Activated naive CD4-positive, alpha-beta T cell treated with anti-CD3 and anti-CD28 coated beads, Interleukin-2, amount 50 U/mL, for 72 hours (primary cell): ENCODE results near the gene DYNC1I1. TPM values are rescaled to one million over a fixed set of nuclear protein-coding genes. Genes with fewer than 3 reads are reported as not detected.
"Not testable (repeated sequence)": the region's sequence is repeated elsewhere in the genome, so short reads cannot be mapped to it uniquely, and the experiment has no call there.

Experiments used
- ATAC-seq, 2 donors: fragments of 150-1000 bp; cut with Tn5 transposase; 2 replicates each; pipeline ENCODE4 v1.10.0; 2021; ENCODE audit warnings: mild to moderate bottlenecking in 2 of 2, moderate library complexity in 2 of 2
- DNase-seq, 2 donors: peaks; one replicate each; pipeline ENCODE4 v3.0.0; 2021 to 2022; ENCODE audit warnings: low spot score in 2 of 2
- H3K27ac Mint-ChIP-seq, 2 donors: one replicate each; pipeline ENCODE4 v1.8.0; 2022; ENCODE audit warnings: mild to moderate bottlenecking in 2 of 2, mixed read lengths in 2 of 2
- H3K36me3 Mint-ChIP-seq, 2 donors: one replicate each; pipeline ENCODE4 v1.8.0; 2022; ENCODE audit warnings: mixed read lengths in 2 of 2
- H3K9me3 Mint-ChIP-seq, 2 donors: one replicate each; pipeline ENCODE4 v1.8.0; 2022; ENCODE audit warnings: mixed read lengths in 2 of 2
- total RNA-seq, 2 donors: library from RNA; stranded (reverse); gene quantifications; one replicate each; pipeline ENCODE4 v1.2.3, GENCODE V29; 2022

Gene DYNC1I1
- total RNA-seq, 2 donors from 2014 or later = not detected

- Mint-ChIP-seq H3K9me3 (no peaks in the 10 kb centered on the region), H3K36me3 (no peaks in the 10 kb centered on the region), H3K27ac (no peak overlapping the region)
- ATAC-seq (peak; percentile 39 to 54), DNase-seq (peak; percentile 56 to 75)
These were observed 144.4 kb downstream of the DYNC1I1 start for GRCh38 chr7:95916573-95917297.

DNA sequence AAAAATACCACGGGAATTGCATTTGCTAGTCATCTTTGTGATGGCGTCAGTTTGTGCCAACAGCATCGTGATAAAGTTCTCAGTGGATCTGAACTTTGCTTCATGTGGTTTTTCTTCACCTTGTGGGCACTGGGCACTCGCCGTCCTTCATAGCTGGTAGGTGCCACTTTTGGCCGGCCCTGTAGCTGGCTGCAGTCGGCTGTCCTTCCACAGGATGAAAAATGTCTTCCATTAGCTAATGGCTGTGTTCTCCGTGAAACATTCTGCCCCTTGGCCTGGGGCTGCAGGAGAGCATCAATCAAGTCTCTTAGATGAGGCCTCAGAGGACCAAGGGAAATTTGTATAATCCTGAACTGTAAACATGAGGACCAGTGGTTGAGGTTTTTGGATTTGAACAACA, 145.3 kb downstream of the DYNC1I1 start:
- H3K36me3 Mint-ChIP-seq = no peaks in the 10 kb centered on the region
- H3K9me3 Mint-ChIP-seq = no peaks in the 10 kb centered on the region
- no peak overlapping the region for H3K27ac Mint-ChIP-seq
- no peak for ATAC-seq
- DNase-seq = no peak

DNA sequence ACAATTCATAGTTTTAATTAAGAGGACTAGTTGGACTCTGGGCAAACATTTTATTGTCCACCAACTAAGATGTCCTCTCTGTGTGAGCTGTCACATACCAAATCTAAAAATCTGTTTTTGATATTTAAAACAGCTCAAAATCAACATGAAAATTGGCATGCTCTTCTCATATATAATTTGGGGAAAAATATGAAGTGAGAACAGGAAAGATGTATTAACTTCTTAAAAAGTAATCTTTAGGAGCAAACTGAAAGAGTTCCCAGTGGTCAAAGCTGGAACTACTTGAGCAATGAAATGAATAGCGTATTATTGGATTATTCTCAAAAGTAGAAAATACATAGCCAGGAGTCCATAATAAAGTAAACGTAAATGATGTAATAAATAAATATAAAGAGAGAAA, 147.2 kb downstream of the DYNC1I1 start:
- Mint-ChIP-seq H3K27ac (no peak overlapping the region), H3K36me3 (no peaks in the 10 kb centered on the region), H3K9me3 (no peaks in the 10 kb centered on the region)
- no peak for DNase-seq
- no peak for ATAC-seq

GRCh38 chr7:95921543-95921942, 149.2 kb downstream of the DYNC1I1 start:
- H3K36me3 Mint-ChIP-seq = no peaks in the 10 kb centered on the region
- DNase-seq = no peak
- no peaks in the 10 kb centered on the region for H3K9me3 Mint-ChIP-seq
- H3K27ac Mint-ChIP-seq = no peak overlapping the region
- peak in 1 of 2 donors; percentile 88 for ATAC-seq

DNA sequence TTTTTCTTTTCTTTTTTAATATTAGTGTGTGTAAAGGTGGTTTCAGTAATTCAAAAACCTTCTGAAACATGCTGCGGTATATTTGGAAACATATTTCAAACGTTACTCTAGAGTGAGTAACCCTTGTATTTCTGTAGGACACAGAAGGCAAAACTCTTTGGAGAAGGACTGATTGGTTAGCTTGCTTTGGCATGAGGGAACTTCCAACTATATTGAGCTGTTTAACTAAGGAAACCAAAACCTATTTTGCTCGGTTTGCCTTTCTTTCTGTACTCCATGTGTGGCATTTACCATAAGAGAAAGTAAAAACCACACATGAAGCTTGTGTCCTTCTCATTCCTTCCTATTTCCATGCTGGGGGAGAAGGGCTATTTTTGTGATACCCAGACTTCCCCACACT, 149.8 kb downstream of the DYNC1I1 start:
- H3K36me3 Mint-ChIP-seq = no peaks in the 10 kb centered on the region
- no peak for ATAC-seq
- no peak for DNase-seq
- no peaks in the 10 kb centered on the region for H3K9me3 Mint-ChIP-seq
- no peak overlapping the region for H3K27ac Mint-ChIP-seq

DNA sequence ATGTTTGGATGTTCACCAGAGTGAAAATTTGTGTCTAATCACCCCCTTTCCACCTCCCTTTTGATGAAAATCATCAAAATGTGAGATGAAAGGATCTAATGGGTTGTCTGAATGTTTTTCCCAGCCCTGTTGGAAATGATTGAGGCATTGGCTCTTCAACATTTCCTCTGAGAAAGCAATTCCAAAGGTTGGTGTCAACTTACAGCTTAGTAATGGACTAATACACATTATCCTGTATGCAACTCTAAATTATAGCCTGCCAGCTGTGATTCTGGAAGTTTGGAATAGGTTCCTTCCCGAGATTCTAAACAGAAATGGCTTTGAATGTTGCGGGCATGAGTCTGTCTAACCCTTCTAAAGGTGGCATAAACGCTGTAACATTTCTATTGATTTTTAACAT, 152.9 kb downstream of the DYNC1I1 start:
- DNase-seq (no peak), ATAC-seq (no peak)
- no peaks in the 10 kb centered on the region for H3K9me3 Mint-ChIP-seq
- H3K36me3 Mint-ChIP-seq = no peaks in the 10 kb centered on the region
- no peak overlapping the region for H3K27ac Mint-ChIP-seq

DNA sequence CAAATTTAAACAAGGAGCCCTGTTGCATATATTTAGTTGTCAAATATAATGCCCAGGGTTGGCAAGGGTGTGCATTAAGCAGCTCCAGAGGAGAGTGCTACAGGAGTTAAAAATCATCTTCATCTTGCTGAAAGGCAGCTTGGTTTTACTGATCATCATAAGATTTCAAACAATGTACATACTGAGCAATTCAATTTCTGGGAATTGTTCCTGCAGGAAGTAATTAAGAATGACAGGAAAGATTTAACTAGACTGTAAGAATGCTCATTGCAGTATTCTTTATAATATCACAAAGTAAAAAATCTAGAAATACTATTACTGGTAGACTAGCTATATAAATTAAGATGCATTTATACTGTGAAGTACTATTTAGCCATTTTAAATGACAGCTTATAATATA, 153.6 kb downstream of the DYNC1I1 start:
- DNase-seq (no peak), ATAC-seq (no peak)
- H3K9me3 Mint-ChIP-seq = no peaks in the 10 kb centered on the region
- no peaks in the 10 kb centered on the region for H3K36me3 Mint-ChIP-seq
- H3K27ac Mint-ChIP-seq = no peak overlapping the region

DNA sequence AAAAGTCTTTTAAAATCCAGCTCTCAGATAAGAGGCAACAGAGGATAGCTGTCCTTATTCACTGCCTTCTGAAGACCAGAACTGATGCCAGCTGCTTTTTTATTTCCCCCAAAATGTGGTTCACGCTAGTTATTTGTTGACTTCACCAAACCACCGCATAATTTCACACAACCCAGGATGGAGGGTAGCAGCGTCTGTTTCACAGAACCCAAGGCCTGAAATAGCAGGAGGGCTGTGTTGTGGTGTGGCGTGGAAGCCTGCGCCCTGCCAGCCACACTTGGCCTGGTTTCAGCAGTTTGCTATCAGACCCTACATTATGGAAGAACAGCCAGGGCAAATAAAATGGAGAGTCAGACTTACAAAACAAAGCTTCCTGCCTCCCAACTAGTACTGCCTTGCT, 155.4 kb downstream of the DYNC1I1 start:
- no peak for DNase-seq
- Mint-ChIP-seq H3K27ac (no peak overlapping the region), H3K9me3 (no peaks in the 10 kb centered on the region), H3K36me3 (no peaks in the 10 kb centered on the region)
- ATAC-seq = no peak

DNA sequence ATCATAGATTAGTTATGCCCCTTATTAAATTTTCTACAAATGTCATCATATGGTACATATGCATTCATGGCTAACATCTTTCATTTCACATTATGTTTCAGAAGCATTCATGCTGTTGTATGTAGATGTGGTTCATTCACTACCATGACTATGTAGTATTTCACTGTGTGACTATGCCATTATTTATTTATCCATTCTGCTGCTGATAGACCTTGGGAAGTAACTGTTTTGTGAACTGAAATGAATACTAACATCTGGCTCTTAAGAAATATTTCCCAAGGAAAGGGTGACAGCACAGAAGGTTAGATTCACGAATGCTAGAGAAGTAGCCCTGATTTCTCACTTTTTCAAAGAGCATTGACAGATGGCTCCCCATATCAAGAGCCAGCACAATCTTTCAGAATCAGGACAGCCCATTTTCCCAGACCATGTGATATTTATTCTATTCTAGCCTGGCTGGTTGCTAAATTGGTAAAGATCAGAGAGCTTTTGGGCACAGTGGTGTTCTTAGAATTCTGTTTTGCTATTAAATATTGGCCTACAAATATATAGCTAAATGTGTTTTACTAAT, 157.4 kb downstream of the DYNC1I1 start:
- no peak overlapping the region for H3K27ac Mint-ChIP-seq
- H3K9me3 Mint-ChIP-seq = no peaks in the 10 kb centered on the region
- ATAC-seq = no peak
- no peak for DNase-seq
- no peaks in the 10 kb centered on the region for H3K36me3 Mint-ChIP-seq

GRCh38 chr7:95931460-95932232, 159.3 kb downstream of the DYNC1I1 start:
- Mint-ChIP-seq H3K36me3 (no peaks in the 10 kb centered on the region), H3K9me3 (no peaks in the 10 kb centered on the region), H3K27ac (no peak overlapping the region)
- ATAC-seq (no peak), DNase-seq (no peak)

DNA sequence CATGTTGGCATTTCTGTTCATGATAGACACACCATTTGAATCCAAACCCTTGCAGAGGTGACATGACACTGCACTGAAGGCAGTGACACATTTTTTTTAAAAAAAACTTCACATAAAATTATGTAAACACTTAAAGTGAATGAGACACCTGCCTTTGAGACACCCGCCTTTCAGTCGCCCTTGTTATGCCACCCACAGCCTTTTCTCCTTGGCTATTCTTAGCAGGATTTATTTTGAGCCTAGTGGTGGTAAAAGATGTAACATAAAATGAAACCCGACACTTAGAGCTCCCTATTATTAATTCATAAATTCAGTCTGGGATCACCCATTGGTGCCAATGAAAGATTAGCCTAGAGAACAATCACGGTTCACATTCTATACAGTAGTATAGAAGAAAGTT, 161.3 kb downstream of the DYNC1I1 start:
- Mint-ChIP-seq H3K36me3 (no peaks in the 10 kb centered on the region), H3K27ac (no peak overlapping the region), H3K9me3 (no peaks in the 10 kb centered on the region)
- no peak for DNase-seq
- no peak for ATAC-seq

GRCh38 chr7:95944867-95945266, 172.5 kb downstream of the DYNC1I1 start:
- H3K27ac Mint-ChIP-seq, DNase-seq, ATAC-seq, H3K36me3 Mint-ChIP-seq, H3K9me3 Mint-ChIP-seq: not testable (repeated sequence)

DNA sequence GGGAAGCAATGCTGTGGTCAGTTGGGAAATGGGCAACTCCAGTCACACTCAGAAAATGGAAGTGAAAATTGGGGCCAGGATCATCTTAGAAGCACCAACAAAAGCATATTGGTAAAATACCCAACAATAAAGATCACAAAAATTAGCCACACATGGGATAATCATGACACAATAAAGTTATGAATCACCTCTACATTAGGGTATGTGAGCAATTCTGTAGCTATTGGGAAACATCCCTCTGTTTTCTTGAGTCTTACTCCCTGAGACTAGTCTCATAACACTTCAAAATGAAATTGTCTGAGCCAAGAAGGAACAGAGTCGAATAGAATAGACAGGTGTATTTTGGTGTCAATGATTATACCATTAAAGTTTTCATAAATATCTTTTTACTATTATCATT, 178.3 kb downstream of the DYNC1I1 start:
- H3K9me3 Mint-ChIP-seq = no peaks in the 10 kb centered on the region
- H3K27ac Mint-ChIP-seq = no peak overlapping the region
- DNase-seq (no peak), ATAC-seq (no peak)
- H3K36me3 Mint-ChIP-seq = no peaks in the 10 kb centered on the region

DNA sequence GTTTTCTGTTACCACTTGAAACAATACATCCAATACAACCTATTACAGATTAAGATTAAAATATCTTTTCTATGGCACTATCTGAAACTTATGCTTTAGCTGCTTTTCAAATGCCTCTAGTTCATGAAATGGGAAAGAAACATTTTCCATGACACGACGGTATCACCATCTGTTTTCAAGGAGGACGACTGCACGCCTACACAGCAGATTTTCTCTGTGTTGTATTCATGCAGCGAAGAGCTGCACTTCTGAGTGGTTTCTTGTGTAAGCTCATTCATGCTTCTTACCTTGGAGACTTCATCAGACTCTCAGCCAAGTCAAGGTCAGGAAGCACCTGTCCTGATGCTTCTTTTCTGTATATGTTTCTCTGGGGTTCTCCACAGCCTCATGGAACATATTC, 179.2 kb downstream of the DYNC1I1 start:
- Mint-ChIP-seq H3K9me3 (no peaks in the 10 kb centered on the region), H3K27ac (no peak overlapping the region), H3K36me3 (no peaks in the 10 kb centered on the region)
- DNase-seq (no peak), ATAC-seq (no peak)

DNA sequence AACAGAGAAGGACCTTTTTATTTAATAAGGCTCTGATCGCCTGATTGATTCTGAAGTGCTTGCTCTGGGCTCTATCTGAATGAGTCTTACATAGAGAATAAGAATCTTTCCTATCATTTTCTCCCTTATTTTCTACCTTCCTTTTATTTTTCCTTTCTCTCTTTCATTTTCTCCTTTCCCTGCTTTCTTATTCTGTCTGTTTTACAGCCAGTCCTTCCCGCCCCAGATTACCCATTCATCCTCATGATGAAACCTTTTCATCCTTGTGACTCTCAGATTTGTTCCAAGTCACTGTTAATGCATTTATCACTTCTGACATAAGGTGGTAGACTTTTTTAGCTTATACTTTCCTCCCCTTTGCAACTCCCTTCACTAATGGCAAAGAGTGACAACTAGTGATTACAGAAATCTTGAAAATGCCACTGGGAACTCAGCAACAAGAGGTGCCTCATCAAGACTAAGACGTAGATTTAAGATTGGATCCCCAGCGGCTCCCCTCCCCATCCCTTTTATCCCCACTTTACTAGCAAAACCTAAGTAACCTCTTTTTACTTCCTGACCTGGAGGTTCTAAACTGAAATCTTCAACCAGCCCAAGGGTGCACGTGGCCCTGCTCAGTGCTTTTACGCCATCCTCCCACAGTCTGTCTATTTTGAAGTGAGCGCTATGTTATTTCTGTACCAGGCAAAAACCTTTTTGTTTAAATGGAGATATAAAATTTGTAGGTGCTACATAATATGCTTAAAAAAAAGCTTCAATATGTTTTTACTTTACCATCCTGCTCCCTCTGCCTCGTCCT, 179.8 kb downstream of the DYNC1I1 start:
- ATAC-seq (no peak), DNase-seq (no peak)
- Mint-ChIP-seq H3K36me3 (no peaks in the 10 kb centered on the region), H3K27ac (no peak overlapping the region), H3K9me3 (no peaks in the 10 kb centered on the region)

DNA sequence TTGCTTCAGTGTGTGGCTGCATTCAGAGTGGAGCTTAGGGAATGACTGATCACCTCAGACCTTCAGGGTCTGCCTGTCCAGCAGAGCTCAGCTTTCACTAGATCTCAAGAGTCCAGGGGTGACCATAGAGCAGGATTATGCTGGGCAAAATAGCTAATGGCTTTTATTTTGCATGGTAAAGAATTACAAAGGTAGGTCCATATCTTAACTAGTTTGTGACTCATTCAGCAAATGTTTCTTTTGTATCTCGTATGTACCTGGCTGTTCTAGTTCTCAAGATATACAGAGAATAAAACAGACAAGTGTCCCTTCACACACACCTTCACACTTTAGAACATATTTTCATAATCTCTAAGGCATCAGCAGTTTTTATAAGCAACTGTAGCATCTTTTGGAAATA, 180.5 kb downstream of the DYNC1I1 start:
- H3K36me3 Mint-ChIP-seq = no peaks in the 10 kb centered on the region
- H3K27ac Mint-ChIP-seq = no peak overlapping the region
- ATAC-seq (no peak), DNase-seq (no peak)
- H3K9me3 Mint-ChIP-seq = no peaks in the 10 kb centered on the region

DNA sequence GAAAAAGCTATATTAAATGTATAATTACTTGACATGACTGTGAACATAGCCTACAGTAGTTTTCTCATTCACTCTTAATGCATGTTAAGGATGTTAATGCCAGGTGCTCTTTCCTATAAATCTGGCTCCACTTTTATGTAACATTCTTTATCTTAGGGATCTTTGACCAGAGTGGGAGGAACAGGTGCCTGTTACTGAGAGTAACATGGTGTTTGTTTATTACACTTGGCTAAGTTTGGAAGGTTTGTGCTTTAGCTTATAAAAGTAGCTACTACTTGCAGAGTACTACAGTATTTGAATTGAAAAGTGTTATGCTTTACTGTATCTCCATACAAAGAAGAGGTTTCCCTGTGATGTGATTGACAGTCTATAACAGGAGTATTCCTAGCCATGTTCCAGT, 183.4 kb downstream of the DYNC1I1 start:
- no peaks in the 10 kb centered on the region for H3K36me3 Mint-ChIP-seq
- H3K9me3 Mint-ChIP-seq = peaks cover 0 to 3% of the 10 kb centered on the region in 2 donors
- no peak for ATAC-seq
- H3K27ac Mint-ChIP-seq = no peak overlapping the region
- DNase-seq = no peak
